Mesenchymal stem cell (in vitro differentiated cells and primary cell): ENCODE measurements around the gene CD79B.

ENCODE experiments used
- DNase-seq: peaks from one replicate; pipeline ENCODE4 v3.0.0-alpha.2; 2013
- H2AFZ ChIP-seq: one replicate; pipeline ENCODE4 v1.6.1; 2013; ENCODE audit warnings: low read depth, mild to moderate bottlenecking, control low read depth, inconsistent platforms, low read length, moderate library complexity
- H2AK5ac ChIP-seq: 2 replicates; pipeline ENCODE4 v1.6.1; 2013; ENCODE audit warnings: low read length, moderate library complexity, mild to moderate bottlenecking, inconsistent platforms; ENCODE audit not compliant: severe bottlenecking
- H2BK120ac ChIP-seq: one replicate; pipeline ENCODE4 v1.6.1; 2013; ENCODE audit warnings: low read depth, mild to moderate bottlenecking, inconsistent platforms, low read length, moderate library complexity
- H2BK12ac ChIP-seq, 2 experiments: one replicate each; pipeline ENCODE4 v1.6.1; 2013; ENCODE audit warnings: inconsistent platforms in 2 of 2, low read length in 2 of 2, mild to moderate bottlenecking in 2 of 2, moderate library complexity in 2 of 2, control low read depth in 1 of 2
- H2BK15ac ChIP-seq: one replicate; pipeline ENCODE4 v1.6.1; 2013; ENCODE audit warnings: mild to moderate bottlenecking, low read depth, inconsistent platforms; ENCODE audit not compliant: poor library complexity, severe bottlenecking
- H2BK5ac ChIP-seq: 2 replicates; pipeline ENCODE4 v1.6.1; 2013; ENCODE audit warnings: low read depth, mild to moderate bottlenecking, low read length, control low read depth, inconsistent platforms; ENCODE audit not compliant: poor library complexity, severe bottlenecking
- H3K14ac ChIP-seq, 2 experiments: one replicate each; pipeline ENCODE4 v1.6.1; 2013; ENCODE audit warnings: inconsistent platforms in 2 of 2, low read length in 2 of 2, control low read depth in 1 of 2, mild to moderate bottlenecking in 1 of 2, moderate library complexity in 1 of 2
- H3K18ac ChIP-seq, 2 experiments: one replicate each; pipeline ENCODE4 v1.6.1; 2013; ENCODE audit warnings: inconsistent platforms in 2 of 2, low read length in 2 of 2, control low read depth in 1 of 2, low read depth in 1 of 2, mild to moderate bottlenecking in 1 of 2
- H3K23ac ChIP-seq, 2 experiments: one replicate each; pipeline ENCODE4 v1.6.1; 2013; ENCODE audit warnings: inconsistent platforms in 2 of 2, low read length in 2 of 2, mild to moderate bottlenecking in 2 of 2, moderate library complexity in 2 of 2, control low read depth in 1 of 2
- H3K27ac ChIP-seq: 2 replicates; pipeline ENCODE4 v1.5.1; 2013; ENCODE audit warnings: mild to moderate bottlenecking, moderate library complexity, low read length, control low read depth, inconsistent platforms; ENCODE audit not compliant: poor library complexity, severe bottlenecking
- H3K27me3 ChIP-seq, 2 experiments: 2 replicates each; pipeline versions ENCODE4 v1.6.1 to v1.7.0; 2013; ENCODE audit warnings: low read length in 2 of 2, mild to moderate bottlenecking in 2 of 2, moderate library complexity in 2 of 2, control low read depth in 1 of 2, inconsistent platforms in 1 of 2; ENCODE audit not compliant: control insufficient read depth in 1 of 2, insufficient read depth in 1 of 2
- H3K36me3 ChIP-seq, 2 experiments: 2 replicates each; pipeline versions ENCODE4 v1.6.1 to v1.7.0; 2013; ENCODE audit warnings: low read length in 2 of 2, control low read depth in 1 of 2, inconsistent platforms in 1 of 2, low read depth in 1 of 2, mild to moderate bottlenecking in 1 of 2; ENCODE audit not compliant: insufficient read depth in 2 of 2, control insufficient read depth in 1 of 2
- H3K4ac ChIP-seq, 2 experiments: one replicate each; pipeline ENCODE4 v1.6.1; 2013; ENCODE audit warnings: inconsistent platforms in 2 of 2, low read length in 2 of 2, mild to moderate bottlenecking in 2 of 2, moderate library complexity in 2 of 2, control low read depth in 1 of 2, low read depth in 1 of 2
- H3K4me1 ChIP-seq: 2 replicates; pipeline ENCODE4 v1.6.1; 2013; ENCODE audit warnings: low read depth, low read length, control low read depth; ENCODE audit not compliant: control insufficient read depth, insufficient read depth
- H3K4me2 ChIP-seq: 2 replicates; pipeline ENCODE4 v1.6.1; 2013; ENCODE audit warnings: low read length, mild to moderate bottlenecking, inconsistent platforms; ENCODE audit not compliant: poor library complexity, severe bottlenecking
- H3K4me3 ChIP-seq, 2 experiments: 2 replicates each; pipeline versions ENCODE4 v1.5.1 to v1.7.0; 2013; ENCODE audit warnings: low read length in 2 of 2, mild to moderate bottlenecking in 2 of 2, control low read depth in 1 of 2, low read depth in 1 of 2; ENCODE audit not compliant: insufficient read depth in 1 of 2
- H3K79me1 ChIP-seq: replicated peaks from 2 replicates; pipeline ENCODE4 v1.6.1; 2013; ENCODE audit warnings: mild to moderate bottlenecking, control low read depth, low read length, inconsistent platforms; ENCODE audit not compliant: poor library complexity, severe bottlenecking
- H3K9ac ChIP-seq: 2 replicates; pipeline ENCODE4 v1.7.0; 2013; ENCODE audit warnings: mild to moderate bottlenecking, low read length, moderate library complexity
- H3K9me3 ChIP-seq: 2 replicates; pipeline ENCODE4 v1.7.0; 2013; ENCODE audit warnings: mild to moderate bottlenecking, low read length; ENCODE audit not compliant: control insufficient read depth
- H4K8ac ChIP-seq: one replicate; pipeline ENCODE4 v1.6.1; 2013; ENCODE audit warnings: inconsistent platforms, mild to moderate bottlenecking, low read length, moderate library complexity
- H4K91ac ChIP-seq: one replicate; pipeline ENCODE4 v1.6.1; 2013; ENCODE audit warnings: mild to moderate bottlenecking, low read length, inconsistent platforms
- WGBS: methylation state at CpG from one replicate; pipeline ENCODE4 v1.1.7; 2013; ENCODE audit warnings: mixed read lengths; 5-methylcytosine and 5-hydroxymethylcytosine counted together

The CD79B gene

GRCh38 chr17:63934183-63935112 is 2.3 kb upstream of the CD79B start:
- Histone ChIP-seq H2BK5ac (no peak overlapping the region), H3K14ac (no peak overlapping the region), H3K79me1 (no peaks in the 10 kb centered on the region), H2BK12ac (no peak overlapping the region), H3K9ac (no peak overlapping the region), H3K4me2 (no peak overlapping the region), H2AFZ (no peak overlapping the region), H4K8ac (no peak overlapping the region), H2BK120ac (no peak overlapping the region), H3K4ac (no peak overlapping the region), H2BK15ac (no peak overlapping the region), H3K23ac (no peak overlapping the region), H3K9me3 (no peaks in the 10 kb centered on the region), H3K27me3 (peaks cover 11 to 52% of the 10 kb centered on the region in 2 experiments), H3K4me1 (no peaks in the 10 kb centered on the region), H3K18ac (no peak overlapping the region), H3K4me3 (no peak overlapping the region), H3K36me3 (no peaks in the 10 kb centered on the region), H2AK5ac (no peak overlapping the region), H4K91ac (no peak overlapping the region), H3K27ac (no peak overlapping the region)
- no peak for DNase-seq
- 82% methylated on average over 21 of the region's 21 CpGs for WGBS

GRCh38 chr17:63933598-63933997 is 1.5 kb upstream of the CD79B start:
- DNase-seq = no peak
- WGBS = 74% methylated on average over 8 of the region's 8 CpGs
- H3K14ac ChIP-seq = no peak overlapping the region

DNA sequence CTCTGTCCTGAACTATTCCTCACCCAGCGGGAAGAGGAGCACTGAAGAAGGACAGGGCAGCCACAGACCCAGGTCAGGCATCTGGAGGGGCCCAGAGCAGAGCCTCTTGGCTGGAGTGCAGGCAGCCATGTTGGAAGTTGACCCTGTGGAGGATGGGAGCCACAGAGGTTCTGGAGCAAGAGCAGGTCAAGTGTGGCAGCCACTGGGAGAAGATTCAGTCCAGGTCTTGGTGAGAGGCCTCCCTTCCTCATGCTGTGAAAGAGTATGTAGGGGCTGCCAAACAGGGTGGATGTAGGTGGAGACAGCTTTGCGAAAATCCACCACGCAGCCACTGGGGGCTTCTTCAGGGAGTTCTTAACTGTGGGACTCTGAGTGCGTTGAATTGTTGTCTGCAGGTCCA is 590 bp upstream of the CD79B start:
- no peak overlapping the region for H3K18ac ChIP-seq
- WGBS = 86% methylated on average over 4 of the region's 4 CpGs
- H3K9ac ChIP-seq = no peak overlapping the region
- H2BK5ac ChIP-seq = no peak overlapping the region
- no peaks in the 10 kb centered on the region for H3K36me3 ChIP-seq
- no peak overlapping the region for H3K4me3 ChIP-seq
- no peak overlapping the region for H2AK5ac ChIP-seq
- no peak for DNase-seq
- no peak overlapping the region for H3K4me2 ChIP-seq
- H3K4ac ChIP-seq = no peak overlapping the region
- no peak overlapping the region for H2BK15ac ChIP-seq
- H4K91ac ChIP-seq = no peak overlapping the region
- H3K9me3 ChIP-seq = no peaks in the 10 kb centered on the region
- no peak overlapping the region for H3K23ac ChIP-seq
- H2BK120ac ChIP-seq = no peak overlapping the region
- H3K27me3 ChIP-seq = peaks cover 14 to 54% of the 10 kb centered on the region in 2 experiments
- H3K14ac ChIP-seq = no peak overlapping the region
- H2AFZ ChIP-seq = no peak overlapping the region
- no peak overlapping the region for H2BK12ac ChIP-seq
- H3K79me1 ChIP-seq = no peaks in the 10 kb centered on the region
- H3K4me1 ChIP-seq = no peaks in the 10 kb centered on the region
- H3K27ac ChIP-seq = no peak overlapping the region
- no peak overlapping the region for H4K8ac ChIP-seq

More at GRCh38 chr17:63933598-63933997, 1.5 kb upstream of the CD79B start:
- H4K91ac ChIP-seq = no peak overlapping the region
- no peaks in the 10 kb centered on the region for H3K4me1 ChIP-seq
- no peak overlapping the region for H2AK5ac ChIP-seq
- no peak overlapping the region for H2BK12ac ChIP-seq
- no peak overlapping the region for H3K4me2 ChIP-seq
- no peak overlapping the region for H3K23ac ChIP-seq
- H2BK5ac ChIP-seq = no peak overlapping the region
- no peak overlapping the region for H4K8ac ChIP-seq
- no peak overlapping the region for H3K27ac ChIP-seq
- H2BK15ac ChIP-seq = no peak overlapping the region
- H2AFZ ChIP-seq = no peak overlapping the region
- no peak overlapping the region for H3K4ac ChIP-seq
- H3K79me1 ChIP-seq = no peaks in the 10 kb centered on the region
- no peak overlapping the region for H3K4me3 ChIP-seq
- no peak overlapping the region for H3K18ac ChIP-seq
- H2BK120ac ChIP-seq = no peak overlapping the region
- H3K27me3 ChIP-seq = peaks cover 11 to 47% of the 10 kb centered on the region in 2 experiments
- H3K9me3 ChIP-seq = no peaks in the 10 kb centered on the region
- H3K9ac ChIP-seq = no peak overlapping the region
- H3K36me3 ChIP-seq = no peaks in the 10 kb centered on the region

- H3K9me3 ChIP-seq = no peaks in the 10 kb centered on the region
- no peak overlapping the region for H3K4ac ChIP-seq
Observed at GRCh38 chr17:63930951-63931575, 1.1 kb downstream of the CD79B start.

More at GRCh38 chr17:63930951-63931575, 1.1 kb downstream of the CD79B start:
- Histone ChIP-seq H2BK120ac (no peak overlapping the region), H2BK15ac (no peak overlapping the region), H3K23ac (no peak overlapping the region), H3K4me3 (no peak overlapping the region), H3K4me2 (no peak overlapping the region), H3K18ac (no peak overlapping the region), H3K27ac (no peak overlapping the region), H2BK5ac (no peak overlapping the region), H4K91ac (no peak overlapping the region), H3K36me3 (no peaks in the 10 kb centered on the region), H3K79me1 (no peaks in the 10 kb centered on the region), H3K14ac (no peak overlapping the region), H4K8ac (no peak overlapping the region), H3K9ac (no peak overlapping the region), H3K27me3 (peaks cover 14 to 50% of the 10 kb centered on the region in 2 experiments), H3K4me1 (no peaks in the 10 kb centered on the region), H2AFZ (no peak overlapping the region), H2BK12ac (no peak overlapping the region), H2AK5ac (no peak overlapping the region)
- DNase-seq = no peak
- 85% methylated on average over 6 of the region's 16 CpGs for WGBS
